ENCODE measurements around the gene GAN. TPM values are rescaled to one million over a fixed set of nuclear protein-coding genes. Genes with fewer than 3 reads are reported as not detected.

The GAN gene
- total and polyA plus RNA-seq, 9 of the 15 experiments (the other 6 are each of a cell fraction or from before 2014, with no cell fraction given), result 0.83 to 15.1 (median 5.2) TPM

DNA sequence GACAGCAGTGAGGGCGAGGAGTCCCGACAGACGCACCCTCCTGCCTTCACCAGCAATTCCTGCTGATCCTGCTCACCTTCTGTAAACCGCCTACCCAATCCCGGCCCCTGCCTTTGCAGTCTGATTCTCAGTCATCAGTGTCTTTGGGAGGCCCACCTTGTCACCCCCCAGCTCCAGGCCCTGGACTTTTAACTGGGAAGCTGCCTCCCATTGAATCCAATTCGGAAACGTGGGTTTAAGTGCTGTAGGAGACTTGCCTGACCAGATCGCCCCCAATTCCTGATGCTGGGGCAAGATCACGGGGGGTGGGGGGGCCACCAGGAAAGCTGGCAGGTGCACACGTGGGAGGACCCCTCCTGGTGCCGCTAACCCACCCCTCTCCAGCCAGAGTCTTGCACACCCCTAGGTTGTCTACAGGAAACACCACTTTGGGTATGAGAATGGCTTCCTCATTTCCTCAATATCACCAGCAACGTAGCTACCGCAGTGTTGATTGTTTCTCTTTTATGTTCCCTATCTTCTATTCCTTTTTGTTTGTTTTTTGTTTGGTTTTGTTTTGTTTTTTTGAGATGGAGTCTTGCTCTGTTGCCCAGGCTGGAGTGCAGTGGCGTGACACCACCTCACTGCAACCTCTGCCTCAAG lies 83.2 kb downstream of the GAN start:
- Histone ChIP-seq H3K27ac (ENCODE audit: extremely low read depth, low read depth, low read length) (no peak overlapping the region), H3K4me2 (ENCODE audit: insufficient read depth, low read length) (no peak overlapping the region), H3K36me3 (ENCODE audit: control insufficient read depth, insufficient read depth, low read length) (no peaks in the 10 kb centered on the region), H3K4me1 (replicated peaks in 1 of 2; ENCODE audit: control insufficient read depth in 2 of 2, insufficient read depth in 2 of 2, low read length in 2 of 2) (peaks cover 0 to 9% of the 10 kb centered on the region in 2 experiments; a peak in 2 of 5 replicates), H2AFZ (ENCODE audit: low read depth, low read length) (no peak overlapping the region), H3K9me1 (ENCODE audit: control insufficient read depth, insufficient read depth, low read length) (no peaks in the 10 kb centered on the region), H3K4me3 (no peak overlapping the region), H3K9ac (ENCODE audit: insufficient read depth in 1 of 2, low read depth in 2 of 2, low read length in 2 of 2) (peak overlapping the region in 1 of 2 experiments; percentile 64; a peak in 1 of 4 replicates), H4K20me1 (replicated peaks; ENCODE audit: control insufficient read depth, insufficient read depth, low read length) (no peaks in the 10 kb centered on the region), H3K9me3 (replicated peaks; ENCODE audit: control insufficient read depth, insufficient read depth, low read depth, low read length) (no peaks in the 10 kb centered on the region), H3K79me2 (ENCODE audit: control insufficient read depth, insufficient read depth, low read length) (no peaks in the 10 kb centered on the region), H3K27me3 (ENCODE audit: control insufficient read depth in 2 of 2, insufficient read depth in 2 of 2, low read length in 2 of 2) (peaks cover 8 to 25% of the 10 kb centered on the region in 2 experiments; a peak in 4 of 5 replicates)
- CTCF ChIA-PET (ENCODE audit: low intra/inter-chr PET ratio), result no interaction called here
- ATAC-seq (no peak), DNase-seq (ENCODE audit: extremely low read depth in 1 of 4, low spot score in 3 of 4) (no peak), FAIRE-seq (no peak)
- BruUV-seq (replicated peaks), result no TSS peak
- WGBS (ENCODE audit: insufficient coverage, low coverage, missing lambda C conversion rate), result 33% methylated on average over 14 of the region's 14 CpGs
- intact Hi-C loops (cut with micrococcal nuclease), result no loop called here
- POLR2A ChIA-PET, result no interaction called here
- in situ Hi-C loops (cut with MboI), result no loop called here
- no peak for TF ChIP-seq ZNF586 (CRISPR knock-in tag; conservative IDR thresholded peaks at IDR 0.05)
- TF ChIP-seq NFIX (CRISPR knock-in tag; IDR thresholded peaks at IDR 0.05; ENCODE audit: low read depth), result no peak
- no peak for TF ChIP-seq RFX5 (IDR thresholded peaks at IDR 0.05; ENCODE audit: low read depth, low read length)
- no peak for TF ChIP-seq ZNF77 (CRISPR knock-in tag; IDR thresholded peaks at IDR 0.05)
- TF ChIP-seq STAG1 (CRISPR knock-in tag; IDR thresholded peaks at IDR 0.05; ENCODE audit: borderline replicate concordance), result no peak
- TF ChIP-seq ZNF3 (CRISPR knock-in tag; IDR thresholded peaks at IDR 0.05), result no peak
- TF ChIP-seq, protein P1, sequence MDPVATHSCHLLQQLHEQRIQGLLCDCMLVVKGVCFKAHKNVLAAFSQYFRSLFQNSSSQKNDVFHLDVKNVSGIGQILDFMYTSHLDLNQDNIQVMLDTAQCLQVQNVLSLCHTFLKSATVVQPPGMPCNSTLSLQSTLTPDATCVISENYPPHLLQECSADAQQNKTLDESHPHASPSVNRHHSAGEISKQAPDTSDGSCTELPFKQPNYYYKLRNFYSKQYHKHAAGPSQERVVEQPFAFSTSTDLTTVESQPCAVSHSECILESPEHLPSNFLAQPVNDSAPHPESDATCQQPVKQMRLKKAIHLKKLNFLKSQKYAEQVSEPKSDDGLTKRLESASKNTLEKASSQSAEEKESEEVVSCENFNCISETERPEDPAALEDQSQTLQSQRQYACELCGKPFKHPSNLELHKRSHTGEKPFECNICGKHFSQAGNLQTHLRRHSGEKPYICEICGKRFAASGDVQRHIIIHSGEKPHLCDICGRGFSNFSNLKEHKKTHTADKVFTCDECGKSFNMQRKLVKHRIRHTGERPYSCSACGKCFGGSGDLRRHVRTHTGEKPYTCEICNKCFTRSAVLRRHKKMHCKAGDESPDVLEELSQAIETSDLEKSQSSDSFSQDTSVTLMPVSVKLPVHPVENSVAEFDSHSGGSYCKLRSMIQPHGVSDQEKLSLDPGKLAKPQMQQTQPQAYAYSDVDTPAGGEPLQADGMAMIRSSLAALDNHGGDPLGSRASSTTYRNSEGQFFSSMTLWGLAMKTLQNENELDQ (CRISPR knock-in tag; IDR thresholded peaks at IDR 0.05; ENCODE audit: borderline replicate concordance), result no peak
- TF ChIP-seq SRSF9 (IDR thresholded peaks at IDR 0.05; ENCODE audit: borderline replicate concordance, low read depth, low read length), result no peak
- no peak for TF ChIP-seq ZNF436 (CRISPR knock-in tag; IDR thresholded peaks at IDR 0.05)
- no peak for TF ChIP-seq GATAD2B (IDR thresholded peaks at IDR 0.05; ENCODE audit: borderline replicate concordance)
- TF ChIP-seq TGIF2 (CRISPR knock-in tag; IDR thresholded peaks at IDR 0.05), result no peak
